ENCODE measurements around the gene MPDU1. TPM values are rescaled to one million over a fixed set of nuclear protein-coding genes. Genes with fewer than 3 reads are reported as not detected.

Gene MPDU1
- total and polyA plus RNA-seq, 4 donors = 55.3 to 136 (median 91.2) TPM

DNA sequence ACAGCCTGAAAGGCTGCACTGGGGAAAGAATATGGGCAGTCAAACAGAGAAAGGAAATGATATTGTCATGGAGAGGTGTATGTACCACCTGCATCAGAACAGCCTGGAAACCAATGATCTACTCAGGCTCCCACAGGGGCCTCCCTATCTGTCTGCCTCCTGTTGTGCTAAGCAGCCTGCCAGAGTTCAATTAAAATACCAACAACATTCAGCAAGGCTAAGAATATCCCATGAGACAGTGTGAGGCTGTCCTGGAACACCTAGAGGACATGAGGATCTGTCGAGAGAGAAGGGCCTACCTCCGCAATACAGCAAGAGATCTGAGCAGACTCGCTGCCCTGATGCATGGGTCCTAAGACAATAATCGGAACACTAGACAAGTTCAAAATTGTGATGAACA is 22.6 kb downstream of the MPDU1 start (continued):
- TF ChIP-seq, protein P1, sequence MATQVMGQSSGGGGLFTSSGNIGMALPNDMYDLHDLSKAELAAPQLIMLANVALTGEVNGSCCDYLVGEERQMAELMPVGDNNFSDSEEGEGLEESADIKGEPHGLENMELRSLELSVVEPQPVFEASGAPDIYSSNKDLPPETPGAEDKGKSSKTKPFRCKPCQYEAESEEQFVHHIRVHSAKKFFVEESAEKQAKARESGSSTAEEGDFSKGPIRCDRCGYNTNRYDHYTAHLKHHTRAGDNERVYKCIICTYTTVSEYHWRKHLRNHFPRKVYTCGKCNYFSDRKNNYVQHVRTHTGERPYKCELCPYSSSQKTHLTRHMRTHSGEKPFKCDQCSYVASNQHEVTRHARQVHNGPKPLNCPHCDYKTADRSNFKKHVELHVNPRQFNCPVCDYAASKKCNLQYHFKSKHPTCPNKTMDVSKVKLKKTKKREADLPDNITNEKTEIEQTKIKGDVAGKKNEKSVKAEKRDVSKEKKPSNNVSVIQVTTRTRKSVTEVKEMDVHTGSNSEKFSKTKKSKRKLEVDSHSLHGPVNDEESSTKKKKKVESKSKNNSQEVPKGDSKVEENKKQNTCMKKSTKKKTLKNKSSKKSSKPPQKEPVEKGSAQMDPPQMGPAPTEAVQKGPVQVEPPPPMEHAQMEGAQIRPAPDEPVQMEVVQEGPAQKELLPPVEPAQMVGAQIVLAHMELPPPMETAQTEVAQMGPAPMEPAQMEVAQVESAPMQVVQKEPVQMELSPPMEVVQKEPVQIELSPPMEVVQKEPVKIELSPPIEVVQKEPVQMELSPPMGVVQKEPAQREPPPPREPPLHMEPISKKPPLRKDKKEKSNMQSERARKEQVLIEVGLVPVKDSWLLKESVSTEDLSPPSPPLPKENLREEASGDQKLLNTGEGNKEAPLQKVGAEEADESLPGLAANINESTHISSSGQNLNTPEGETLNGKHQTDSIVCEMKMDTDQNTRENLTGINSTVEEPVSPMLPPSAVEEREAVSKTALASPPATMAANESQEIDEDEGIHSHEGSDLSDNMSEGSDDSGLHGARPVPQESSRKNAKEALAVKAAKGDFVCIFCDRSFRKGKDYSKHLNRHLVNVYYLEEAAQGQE (IDR thresholded peaks at IDR 0.05) = no peak
- TF ChIP-seq SP1 (IDR thresholded peaks at IDR 0.05) (no peak), TAF1 (conservative IDR thresholded peaks at IDR 0.05) (no peak), HNF4G (IDR thresholded peaks at IDR 0.05) (no peak)

DNA sequence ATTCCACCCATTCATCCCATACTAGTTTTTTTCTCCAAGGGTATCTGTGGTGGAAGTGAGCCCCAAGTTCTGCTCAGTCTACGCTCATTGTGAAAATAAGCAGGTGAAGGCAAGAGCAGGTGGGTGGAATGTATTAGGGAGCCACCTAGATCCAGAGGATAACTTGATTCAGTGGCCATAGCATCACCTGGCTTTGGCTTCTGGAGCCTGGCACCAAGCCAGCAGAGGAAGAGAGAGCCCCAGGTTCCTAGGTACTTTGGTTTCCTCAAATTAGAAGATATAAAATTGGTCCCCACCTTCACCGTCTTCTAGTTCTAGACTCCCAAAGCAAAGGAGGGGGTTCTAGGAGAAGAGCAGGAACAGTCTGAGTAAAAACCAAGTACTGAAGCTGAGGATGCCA is 27.0 kb downstream of the MPDU1 start:
- no peak for DNase-seq (ENCODE audit: low spot score)
- peaks cover 0 to 3% (median 2%) of the 10 kb centered on the region in 4 donors for H3K36me3 ChIP-seq (ENCODE audit: control insufficient read depth in 4 of 4, insufficient read depth in 3 of 4, low read depth in 1 of 4, low read length in 3 of 4)
- H3K4me1 ChIP-seq (ENCODE audit: control insufficient read depth in 4 of 4, insufficient read depth in 4 of 4, low read length in 3 of 4) = peaks cover 4 to 40% (median 29%) of the 10 kb centered on the region in 4 donors
- H3K9me3 ChIP-seq (ENCODE audit: control insufficient read depth in 4 of 4, low read length in 3 of 4) = no peaks in the 10 kb centered on the region
- H3K4me3 ChIP-seq (ENCODE audit: low read depth in 1 of 3, low read length in 3 of 3) = no peak overlapping the region
- 95% methylated on average over 2 of the region's 2 CpGs for WGBS
- no peaks in the 10 kb centered on the region for H3K27me3 ChIP-seq (ENCODE audit: control insufficient read depth in 4 of 4, insufficient read depth in 4 of 4, low read length in 3 of 4)
- no peak overlapping the region for H3K9ac ChIP-seq (ENCODE audit: low read depth in 1 of 2, low read length in 2 of 2)
- TF ChIP-seq, protein P2, sequence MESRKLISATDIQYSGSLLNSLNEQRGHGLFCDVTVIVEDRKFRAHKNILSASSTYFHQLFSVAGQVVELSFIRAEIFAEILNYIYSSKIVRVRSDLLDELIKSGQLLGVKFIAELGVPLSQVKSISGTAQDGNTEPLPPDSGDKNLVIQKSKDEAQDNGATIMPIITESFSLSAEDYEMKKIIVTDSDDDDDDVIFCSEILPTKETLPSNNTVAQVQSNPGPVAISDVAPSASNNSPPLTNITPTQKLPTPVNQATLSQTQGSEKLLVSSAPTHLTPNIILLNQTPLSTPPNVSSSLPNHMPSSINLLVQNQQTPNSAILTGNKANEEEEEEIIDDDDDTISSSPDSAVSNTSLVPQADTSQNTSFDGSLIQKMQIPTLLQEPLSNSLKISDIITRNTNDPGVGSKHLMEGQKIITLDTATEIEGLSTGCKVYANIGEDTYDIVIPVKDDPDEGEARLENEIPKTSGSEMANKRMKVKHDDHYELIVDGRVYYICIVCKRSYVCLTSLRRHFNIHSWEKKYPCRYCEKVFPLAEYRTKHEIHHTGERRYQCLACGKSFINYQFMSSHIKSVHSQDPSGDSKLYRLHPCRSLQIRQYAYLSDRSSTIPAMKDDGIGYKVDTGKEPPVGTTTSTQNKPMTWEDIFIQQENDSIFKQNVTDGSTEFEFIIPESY (IDR thresholded peaks at IDR 0.05) = no peak
- no peak for TF ChIP-seq TAF1 (conservative IDR thresholded peaks at IDR 0.05)
- H3K27ac ChIP-seq (ENCODE audit: low read depth in 1 of 2, low read length in 2 of 2) = no peak overlapping the region

DNA sequence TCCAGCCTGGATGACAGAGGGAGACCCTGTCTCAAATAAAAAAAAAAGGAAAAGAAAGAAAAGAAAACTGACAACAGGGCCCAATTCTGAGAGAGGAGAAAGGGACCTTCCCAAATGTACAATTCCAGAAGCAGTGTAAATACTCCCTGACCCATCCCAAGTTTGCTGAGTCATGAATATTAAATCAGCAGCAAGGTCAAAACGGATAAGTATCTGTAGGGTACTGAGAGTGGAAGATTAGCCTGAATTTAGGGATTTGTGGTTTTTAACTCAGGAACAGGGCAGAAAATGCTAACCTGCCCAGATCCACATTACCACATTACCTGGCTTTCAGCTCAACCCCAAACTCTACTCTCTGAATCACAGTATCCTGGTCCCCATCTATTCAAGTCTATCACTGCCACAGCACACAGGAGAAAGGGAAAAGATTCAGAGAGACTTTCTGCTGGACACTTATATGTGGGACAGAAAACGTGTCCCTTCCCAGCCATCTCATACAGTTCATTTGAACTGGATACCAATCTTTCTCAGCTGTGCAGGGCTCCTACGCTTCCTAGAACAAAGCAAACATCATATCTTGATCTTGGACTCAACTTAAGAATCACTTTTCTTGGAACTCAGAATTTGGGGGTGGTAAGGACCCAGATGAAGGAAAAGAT is 28.1 kb downstream of the MPDU1 start:
- no peaks in the 10 kb centered on the region for H3K36me3 ChIP-seq (ENCODE audit: control insufficient read depth in 4 of 4, insufficient read depth in 3 of 4, low read depth in 1 of 4, low read length in 3 of 4)
- DNase-seq (ENCODE audit: low spot score) = no peak
- peak overlapping the region in 1 of 2 donors; percentile 25 for H3K27ac ChIP-seq (ENCODE audit: low read depth in 1 of 2, low read length in 2 of 2)
- WGBS = 57% methylated on average over 3 of the region's 3 CpGs
- H3K4me1 ChIP-seq (ENCODE audit: control insufficient read depth in 4 of 4, insufficient read depth in 4 of 4, low read length in 3 of 4) = peaks cover 4 to 40% (median 29%) of the 10 kb centered on the region in 4 donors
- no peaks in the 10 kb centered on the region for H3K9me3 ChIP-seq (ENCODE audit: control insufficient read depth in 4 of 4, low read length in 3 of 4)
- H3K4me3 ChIP-seq (ENCODE audit: low read depth in 1 of 3, low read length in 3 of 3) = peak overlapping the region in 1 of 3 donors; percentile 4
- H3K9ac ChIP-seq (ENCODE audit: low read depth in 1 of 2, low read length in 2 of 2) = no peak overlapping the region
- no peaks in the 10 kb centered on the region for H3K27me3 ChIP-seq (ENCODE audit: control insufficient read depth in 4 of 4, insufficient read depth in 4 of 4, low read length in 3 of 4)
- no peak for TF ChIP-seq SP1 (IDR thresholded peaks at IDR 0.05)
- no peak for TF ChIP-seq RXRA (IDR thresholded peaks at IDR 0.05)
- TF ChIP-seq TAF1 (conservative IDR thresholded peaks at IDR 0.05) = no peak
- TF ChIP-seq HNF4A (conservative IDR thresholded peaks at IDR 0.05) = no peak
- TF ChIP-seq, protein P3, sequence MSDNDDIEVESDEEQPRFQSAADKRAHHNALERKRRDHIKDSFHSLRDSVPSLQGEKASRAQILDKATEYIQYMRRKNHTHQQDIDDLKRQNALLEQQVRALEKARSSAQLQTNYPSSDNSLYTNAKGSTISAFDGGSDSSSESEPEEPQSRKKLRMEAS (IDR thresholded peaks at IDR 0.05) = no peak
- no peak for TF ChIP-seq FOXA2 (IDR thresholded peaks at IDR 0.05)
- no peak for TF ChIP-seq NR2F2 (IDR thresholded peaks at IDR 0.05)
- TF ChIP-seq EGR1 (IDR thresholded peaks at IDR 0.05; ENCODE audit: low read depth in 2 of 2) = no peak
- no peak for TF ChIP-seq FOXA1 (IDR thresholded peaks at IDR 0.05)
- TF ChIP-seq GABPA (IDR thresholded peaks at IDR 0.05 in 1 of 2, conservative IDR thresholded peaks at IDR 0.05 in 1 of 2) = no peak
- TF ChIP-seq, protein P1 (IDR thresholded peaks at IDR 0.05) = no peak
- TF ChIP-seq, protein P4, sequence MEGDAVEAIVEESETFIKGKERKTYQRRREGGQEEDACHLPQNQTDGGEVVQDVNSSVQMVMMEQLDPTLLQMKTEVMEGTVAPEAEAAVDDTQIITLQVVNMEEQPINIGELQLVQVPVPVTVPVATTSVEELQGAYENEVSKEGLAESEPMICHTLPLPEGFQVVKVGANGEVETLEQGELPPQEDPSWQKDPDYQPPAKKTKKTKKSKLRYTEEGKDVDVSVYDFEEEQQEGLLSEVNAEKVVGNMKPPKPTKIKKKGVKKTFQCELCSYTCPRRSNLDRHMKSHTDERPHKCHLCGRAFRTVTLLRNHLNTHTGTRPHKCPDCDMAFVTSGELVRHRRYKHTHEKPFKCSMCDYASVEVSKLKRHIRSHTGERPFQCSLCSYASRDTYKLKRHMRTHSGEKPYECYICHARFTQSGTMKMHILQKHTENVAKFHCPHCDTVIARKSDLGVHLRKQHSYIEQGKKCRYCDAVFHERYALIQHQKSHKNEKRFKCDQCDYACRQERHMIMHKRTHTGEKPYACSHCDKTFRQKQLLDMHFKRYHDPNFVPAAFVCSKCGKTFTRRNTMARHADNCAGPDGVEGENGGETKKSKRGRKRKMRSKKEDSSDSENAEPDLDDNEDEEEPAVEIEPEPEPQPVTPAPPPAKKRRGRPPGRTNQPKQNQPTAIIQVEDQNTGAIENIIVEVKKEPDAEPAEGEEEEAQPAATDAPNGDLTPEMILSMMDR (IDR thresholded peaks at IDR 0.05; ENCODE audit: low read depth, low read length, missing input control) = no peak
- TF ChIP-seq, protein P5, sequence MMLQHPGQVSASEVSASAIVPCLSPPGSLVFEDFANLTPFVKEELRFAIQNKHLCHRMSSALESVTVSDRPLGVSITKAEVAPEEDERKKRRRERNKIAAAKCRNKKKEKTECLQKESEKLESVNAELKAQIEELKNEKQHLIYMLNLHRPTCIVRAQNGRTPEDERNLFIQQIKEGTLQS (IDR thresholded peaks at IDR 0.05) = no peak
- TF ChIP-seq, protein P2 (IDR thresholded peaks at IDR 0.05) = no peak
